IPS DF 4.7 (cell line): ENCODE measurements around the gene DCDC2C.

Source experiments
- DNase-seq: peaks from one replicate; pipeline ENCODE4 v3.0.0-alpha.2; 2013; ENCODE audit warnings: low spot score; ENCODE audit errors: extremely low read depth

The DCDC2C gene

DNA sequence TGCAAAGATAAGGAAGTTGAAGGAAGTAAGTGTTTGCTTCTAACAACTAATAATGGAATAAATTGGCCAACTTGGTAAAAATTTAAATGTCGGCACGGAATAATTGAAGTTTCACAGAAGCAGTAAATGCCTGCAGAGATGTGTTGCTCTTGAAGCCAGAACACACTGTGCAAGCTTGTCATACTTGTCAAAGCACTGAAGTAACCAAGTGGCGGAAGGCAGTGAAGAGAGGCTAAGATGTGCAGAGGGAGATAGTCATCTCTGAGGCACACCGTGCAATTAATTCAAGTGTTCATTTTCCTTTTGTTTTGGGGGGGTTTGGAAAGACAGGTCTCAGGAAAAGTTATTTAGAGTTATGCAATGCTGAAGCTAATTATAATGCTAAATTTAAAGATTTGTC lies 5.2 kb downstream of the DCDC2C start:
- DNase-seq: no peak

DNA sequence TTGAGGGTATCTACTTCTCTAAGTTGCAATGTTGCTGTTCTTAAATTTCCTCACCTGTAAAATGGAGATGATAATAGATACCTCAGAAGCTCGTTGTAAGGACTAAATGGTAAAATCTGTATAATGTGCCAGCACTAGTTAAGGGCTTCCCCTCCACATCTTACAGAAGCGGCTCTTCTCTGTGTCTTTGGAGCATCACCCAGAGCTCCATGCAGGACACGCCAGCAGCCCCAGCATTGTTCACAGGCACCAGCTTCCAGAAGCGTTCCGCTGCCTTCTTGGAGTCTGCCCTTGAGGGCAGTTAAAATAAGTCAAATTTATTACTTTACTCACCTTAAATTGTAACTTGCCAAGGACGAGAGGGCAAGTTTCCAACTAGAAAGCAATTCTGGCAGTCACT lies 5.8 kb downstream of the DCDC2C start:
- no peak for DNase-seq

DNA sequence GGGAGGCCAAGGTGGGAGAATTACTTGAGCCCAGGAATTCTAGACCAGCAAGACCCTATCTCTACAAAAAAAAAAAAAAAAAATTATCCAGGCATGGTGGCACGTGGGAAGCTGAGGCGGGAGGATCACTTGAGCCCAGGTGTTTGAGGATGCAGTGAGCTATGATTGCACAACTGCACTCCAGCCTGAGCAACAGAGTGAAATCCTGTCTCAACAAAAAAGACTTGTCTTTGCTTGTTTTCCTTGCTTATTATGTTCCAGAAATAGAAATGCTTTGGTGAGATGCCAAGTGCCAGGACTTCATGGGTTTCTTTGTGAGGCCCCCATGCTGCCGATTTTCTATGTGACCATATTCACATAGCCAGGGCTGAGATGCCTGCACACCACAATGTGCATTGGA lies 9.0 kb downstream of the DCDC2C start:
- no peak for DNase-seq

DNA sequence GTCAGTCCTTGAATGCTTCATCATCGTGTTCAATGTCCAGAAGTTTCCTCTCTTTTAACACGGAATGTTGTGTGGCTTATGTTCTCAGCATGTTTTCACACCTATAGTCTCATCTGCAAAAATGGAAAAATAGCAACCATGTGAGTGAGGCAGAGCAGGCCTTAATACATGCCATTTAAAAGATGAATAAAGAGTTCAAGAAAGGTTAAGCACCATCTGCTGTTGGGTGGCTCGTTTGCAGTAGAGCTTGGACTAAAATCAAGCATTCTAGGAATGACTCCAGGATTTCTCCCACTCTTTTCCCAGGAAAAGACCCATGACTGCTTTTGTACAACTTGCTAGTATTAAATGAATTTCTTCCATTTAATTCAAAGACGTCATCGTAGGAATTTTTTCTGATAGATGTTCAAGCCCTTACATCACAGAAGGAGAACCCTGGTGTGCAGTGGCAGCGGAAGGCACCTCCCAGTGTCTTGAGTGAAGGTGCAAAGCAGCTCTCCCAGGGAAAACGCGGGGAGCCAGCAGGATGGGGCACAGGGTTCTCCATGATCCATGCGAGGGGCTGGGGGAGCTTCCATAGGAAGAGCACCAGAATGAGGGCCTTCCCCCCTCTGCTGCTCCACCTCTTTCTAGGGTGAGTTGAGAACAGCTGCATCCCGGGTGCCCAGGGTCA lies 9.6 kb downstream of the DCDC2C start:
- DNase-seq: no peak

DNA sequence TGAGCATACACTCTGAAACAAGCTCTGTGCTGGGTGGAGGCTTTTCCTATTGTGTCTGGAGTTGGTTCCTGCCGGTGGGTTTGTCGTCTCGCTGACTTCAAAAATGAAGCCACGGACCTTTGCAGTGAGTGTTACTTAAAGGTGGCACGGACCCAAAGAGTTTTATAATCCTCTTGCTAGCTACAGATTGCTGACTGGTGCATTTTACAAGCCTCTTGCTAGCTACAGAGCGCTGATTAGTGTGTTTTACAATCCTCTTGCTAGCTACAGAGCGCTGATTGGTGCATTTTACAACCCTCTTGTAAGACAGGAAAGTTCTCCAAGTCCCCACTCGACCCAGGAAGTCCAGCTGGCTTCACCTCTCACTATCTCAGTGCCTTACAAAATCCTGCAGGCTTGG lies 15.3 kb downstream of the DCDC2C start:
- no peak for DNase-seq

DNA sequence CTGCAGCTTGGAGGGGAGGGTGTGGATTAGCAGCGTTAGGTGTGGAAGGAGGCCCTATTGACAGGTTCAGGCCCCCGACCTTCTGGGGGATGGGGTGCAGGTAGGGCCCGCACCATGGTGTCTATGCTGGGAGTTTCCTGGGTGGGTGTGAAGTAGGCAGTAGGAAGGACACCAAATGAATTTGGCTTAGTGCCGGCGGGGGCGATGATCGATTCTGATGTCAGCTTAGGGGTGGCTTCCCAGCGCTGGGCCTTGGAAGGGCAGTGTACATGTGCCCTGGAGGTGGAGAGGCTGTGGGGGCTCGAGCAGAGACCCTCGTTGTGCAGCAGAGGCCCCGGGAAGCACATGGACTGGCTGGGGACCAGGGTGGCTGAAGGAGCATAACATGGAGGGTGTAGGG lies 21.6 kb downstream of the DCDC2C start:
- no peak for DNase-seq

DNA sequence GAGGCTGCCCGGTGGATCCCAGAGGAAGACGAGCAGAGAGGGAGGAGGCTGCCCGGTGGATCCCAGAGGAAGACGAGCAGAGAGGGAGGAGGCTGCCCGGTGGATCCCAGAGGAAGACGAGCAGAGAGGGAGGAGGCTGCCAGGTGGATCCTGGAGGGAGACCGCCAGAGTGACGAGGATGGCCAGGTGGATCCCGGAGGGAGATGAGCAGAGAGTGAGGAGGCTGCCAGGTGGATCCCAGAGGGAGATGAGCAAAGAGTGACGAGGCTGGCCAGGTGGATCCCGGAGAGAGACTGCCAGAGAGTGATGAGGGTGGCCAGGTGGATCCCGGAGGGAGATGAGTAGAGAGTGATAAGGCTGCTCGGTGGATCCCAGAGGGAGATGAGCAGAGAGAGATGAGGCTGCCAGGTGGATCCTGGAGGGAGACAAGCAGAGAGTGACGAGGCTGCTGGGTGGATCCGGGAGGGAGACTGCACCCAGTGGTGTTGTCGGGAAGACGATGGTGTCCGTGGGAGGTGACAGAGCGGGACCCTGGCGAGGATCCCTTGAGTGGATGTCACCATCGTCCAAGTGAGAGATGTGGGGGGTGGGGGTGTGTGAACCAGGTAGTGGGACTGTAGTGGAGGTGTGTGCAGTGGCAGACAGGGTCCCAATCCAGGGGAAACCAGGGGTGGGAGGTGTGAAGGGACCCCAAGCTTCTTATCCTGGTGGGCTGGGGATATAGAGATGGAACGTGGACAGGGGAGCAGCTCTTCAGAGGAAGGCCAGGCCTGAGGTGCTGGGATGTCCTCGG lies 22.3 kb downstream of the DCDC2C start:
- no peak for DNase-seq

DNA sequence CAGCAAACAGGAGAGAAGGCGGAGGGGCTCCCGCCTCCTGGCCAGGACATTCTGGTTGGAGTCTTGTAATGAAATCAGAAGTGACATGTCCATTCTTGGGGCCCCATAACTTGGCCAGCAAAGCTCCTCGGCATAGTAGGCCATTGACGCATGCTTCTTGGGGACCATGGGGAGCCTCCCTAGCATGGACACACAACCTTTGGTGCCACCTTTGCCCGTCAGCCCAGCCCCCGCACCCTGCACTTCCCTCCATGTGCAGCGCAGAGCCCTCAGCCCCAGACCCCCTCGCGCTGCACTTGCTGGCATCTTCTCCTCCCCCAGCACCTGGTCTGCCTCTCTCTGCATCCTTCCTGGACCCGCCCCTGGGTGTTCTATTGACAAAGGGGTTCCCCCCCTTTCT lies 23.1 kb downstream of the DCDC2C start:
- no peak for DNase-seq

DNA sequence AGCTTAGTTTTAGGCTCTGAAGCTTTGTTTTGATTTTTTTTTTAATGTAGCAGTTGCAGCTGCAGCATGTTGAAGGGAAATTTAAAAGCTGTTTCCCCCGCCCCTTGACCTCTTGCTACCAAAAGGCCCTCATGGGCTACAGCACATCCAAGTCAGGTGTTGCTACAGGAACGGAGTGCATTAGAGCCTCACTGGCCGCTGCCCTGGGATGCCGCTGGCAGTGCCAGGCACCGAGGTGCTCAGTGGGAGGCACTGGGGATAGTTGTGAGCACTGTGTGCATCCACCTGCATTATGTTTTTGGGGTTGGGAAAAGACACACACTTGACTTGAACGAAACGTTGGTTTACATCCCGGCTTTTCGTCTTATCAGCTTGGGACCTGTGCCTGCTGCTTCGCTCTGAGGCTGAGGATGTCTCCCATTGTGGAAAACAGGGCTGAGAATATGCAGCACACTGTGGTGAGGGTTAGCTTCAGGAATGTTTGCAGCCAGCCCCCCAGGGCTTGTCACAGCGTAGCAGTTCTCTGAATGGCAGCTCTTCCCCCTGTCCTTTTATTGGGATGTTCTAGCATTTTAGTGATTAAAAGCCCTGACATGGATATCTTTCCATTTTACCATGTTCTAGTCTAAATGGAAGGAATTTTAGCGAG lies 24.1 kb downstream of the DCDC2C start:
- DNase-seq: no peak

DNA sequence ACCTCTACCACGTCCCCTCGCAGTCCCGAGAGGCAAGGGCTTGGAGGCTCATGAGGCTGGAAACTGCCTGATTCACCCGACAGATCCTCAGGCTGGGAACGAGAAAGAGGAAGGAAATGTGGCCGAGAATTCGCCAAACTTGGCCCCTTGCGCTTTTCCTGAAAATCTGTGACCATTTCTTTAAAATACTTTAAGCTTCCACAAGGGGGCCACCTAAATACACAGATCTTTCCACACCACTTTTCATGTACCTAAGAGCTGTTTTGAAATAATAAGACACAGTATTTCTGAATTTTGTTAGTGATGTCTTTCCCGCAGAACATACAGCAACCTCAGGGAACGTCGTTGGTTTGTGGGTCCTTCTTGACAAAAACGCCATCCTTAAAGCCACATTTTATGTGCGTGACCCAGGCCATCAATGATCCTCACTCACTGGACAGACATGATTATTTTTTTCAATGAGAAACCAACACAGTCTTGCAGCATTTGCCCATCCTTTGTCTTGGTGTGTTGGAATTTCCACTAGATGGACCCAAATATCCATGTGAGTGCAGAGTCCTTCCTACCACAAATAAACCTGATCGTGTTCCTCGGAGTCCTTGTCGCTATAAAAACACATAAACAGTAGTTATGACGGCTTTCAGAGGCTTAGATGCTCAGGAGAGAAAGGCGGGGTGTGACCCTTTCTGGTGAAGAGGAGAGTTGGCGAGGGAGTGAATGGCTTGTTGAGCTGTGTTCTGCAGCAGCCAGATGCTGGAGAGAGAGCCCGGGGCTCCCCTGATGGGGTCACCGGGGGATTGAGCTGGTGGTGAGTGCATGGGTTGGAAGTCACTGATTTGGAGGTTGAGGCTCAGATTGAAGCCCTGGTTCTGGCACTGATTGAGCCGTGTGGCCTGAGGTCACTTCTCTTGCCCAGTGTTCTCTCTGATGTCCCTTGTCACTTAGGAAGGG lies 25.0 kb downstream of the DCDC2C start:
- no peak for DNase-seq

DNA sequence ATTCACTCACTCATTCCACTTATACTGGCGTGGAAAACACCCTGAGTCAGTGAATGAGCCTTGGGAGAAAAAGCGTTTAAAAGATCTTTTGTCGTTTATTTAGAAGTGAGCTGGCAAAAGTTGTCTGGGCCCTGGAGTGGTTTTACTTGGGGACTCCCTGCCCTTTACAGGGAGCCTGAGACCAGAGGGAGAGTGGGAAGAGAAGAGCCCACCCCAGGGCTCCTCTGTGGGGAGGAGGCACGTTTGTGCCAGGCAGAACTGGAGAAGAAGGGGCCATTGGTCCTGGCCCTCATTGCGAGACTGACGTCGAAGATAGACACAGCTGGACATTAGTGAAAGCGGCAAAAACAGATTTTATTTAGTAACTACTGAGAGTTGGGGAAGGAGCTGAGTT lies 25.7 kb downstream of the DCDC2C start:
- DNase-seq: no peak

DNA sequence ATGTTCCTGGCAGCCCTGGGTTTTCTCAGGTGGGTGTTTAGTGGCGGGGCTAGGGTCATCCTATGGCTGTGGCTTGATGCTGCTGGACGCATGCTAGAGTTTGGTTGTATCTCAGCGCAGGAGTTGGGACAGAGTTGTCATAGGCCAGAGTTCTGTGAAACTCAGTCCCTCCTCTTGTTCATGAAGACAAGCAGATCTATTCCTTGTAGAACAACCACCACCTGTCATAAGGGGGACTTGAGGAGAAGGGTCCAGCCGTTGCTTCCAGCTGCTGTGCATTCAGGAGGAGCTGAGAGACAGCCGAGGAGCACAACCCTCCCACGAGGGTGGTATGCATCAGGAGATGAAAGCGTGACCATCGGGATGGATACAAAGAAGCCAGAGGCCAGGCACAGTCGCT lies 26.4 kb downstream of the DCDC2C start:
- no peak for DNase-seq

DNA sequence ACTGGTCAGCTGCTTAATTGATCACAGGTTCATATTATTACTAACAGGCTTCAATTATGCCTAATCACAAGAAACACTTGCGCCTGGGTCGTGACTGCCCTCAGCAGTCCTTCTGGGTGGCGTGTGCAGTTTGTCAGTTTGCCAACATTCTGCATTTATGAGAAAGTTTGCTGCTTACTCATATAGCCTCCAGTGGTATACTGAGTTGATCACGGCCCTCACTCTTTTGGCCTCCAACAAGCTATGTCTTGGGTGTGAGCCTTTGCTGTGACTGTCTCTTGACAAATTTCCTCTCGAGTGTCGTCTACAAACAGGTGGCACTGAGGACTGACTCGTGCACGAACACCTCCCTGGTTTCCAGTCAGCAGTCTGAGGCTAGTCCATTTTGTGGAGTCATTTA lies 27.3 kb downstream of the DCDC2C start:
- DNase-seq: no peak

DNA sequence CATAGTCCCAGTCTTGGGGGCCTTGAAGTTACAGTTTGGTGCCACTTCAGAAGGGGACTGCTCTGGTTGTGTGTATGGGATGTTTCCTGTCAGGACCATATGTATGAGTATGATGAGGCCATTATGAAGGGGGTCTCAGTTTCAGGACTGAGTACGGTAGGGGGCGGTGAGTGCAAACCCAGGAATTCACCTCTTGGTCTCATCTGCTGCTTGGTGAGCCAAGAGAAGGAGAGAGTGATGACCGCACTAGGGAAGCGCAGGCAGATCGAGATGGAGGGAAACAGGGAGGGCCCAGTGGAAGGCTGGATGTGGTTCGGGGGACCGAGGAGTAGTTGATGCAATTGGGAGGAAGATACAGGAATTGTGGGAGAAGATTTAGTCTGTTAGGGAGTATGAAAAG lies 28.5 kb downstream of the DCDC2C start:
- no peak for DNase-seq

DNA sequence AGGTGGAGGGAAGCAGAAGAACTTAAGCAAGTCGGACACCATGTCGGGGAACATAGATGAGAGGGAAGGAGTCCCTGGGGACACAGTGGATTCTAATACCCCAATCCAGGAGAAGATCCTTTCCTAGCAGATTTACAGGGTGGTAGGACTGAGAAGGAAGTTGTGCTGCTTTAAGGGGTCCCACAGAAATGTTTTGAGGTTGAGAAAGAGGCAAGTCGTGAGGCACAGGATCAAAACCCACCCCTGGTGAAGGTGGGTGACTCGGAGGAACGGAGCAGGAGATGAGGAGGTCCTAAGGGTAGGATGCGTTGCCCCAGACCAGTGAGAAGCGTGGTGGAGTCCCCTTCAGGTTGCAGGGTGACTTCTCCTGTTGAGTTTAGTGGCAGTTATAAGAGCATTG lies 32.7 kb downstream of the DCDC2C start:
- no peak for DNase-seq

DNA sequence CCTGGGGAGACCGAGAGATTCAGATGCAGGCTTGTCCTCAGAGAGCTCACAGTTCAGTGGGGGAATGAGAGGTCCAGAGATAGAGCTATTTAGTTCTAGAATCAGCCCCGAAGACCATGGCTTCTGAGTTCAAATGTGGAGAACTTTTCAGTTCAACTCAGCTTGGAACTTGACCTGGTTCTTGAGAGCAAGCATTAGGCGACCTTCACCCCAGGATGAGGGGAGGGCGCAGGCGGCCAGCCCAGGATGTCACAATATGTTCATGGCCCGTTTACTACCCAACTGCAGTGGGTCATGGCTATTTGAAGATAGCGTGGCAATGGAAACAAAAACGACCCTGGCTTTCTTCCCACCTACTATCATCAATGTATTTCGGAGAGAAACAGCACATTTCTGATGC lies 33.8 kb downstream of the DCDC2C start:
- DNase-seq: no peak

DNA sequence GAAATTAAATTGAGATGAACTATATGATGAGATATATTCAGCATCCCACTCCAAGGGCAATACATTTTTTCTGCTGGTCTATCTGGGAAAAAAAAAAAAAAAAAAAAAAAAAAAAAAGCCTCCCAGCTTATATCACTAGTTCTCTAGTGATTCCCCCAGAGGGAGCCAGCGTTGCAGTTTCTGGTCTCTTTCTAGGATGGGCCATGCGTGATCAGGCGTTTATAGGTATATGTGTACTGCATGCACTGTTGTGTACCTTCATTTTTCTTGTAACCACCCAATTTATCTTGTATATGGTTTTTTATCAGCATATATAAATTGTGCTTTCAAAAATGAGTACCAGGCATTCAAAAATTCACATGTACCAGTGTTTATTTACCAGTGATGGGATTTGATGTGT lies 35.1 kb downstream of the DCDC2C start:
- DNase-seq: no peak

DNA sequence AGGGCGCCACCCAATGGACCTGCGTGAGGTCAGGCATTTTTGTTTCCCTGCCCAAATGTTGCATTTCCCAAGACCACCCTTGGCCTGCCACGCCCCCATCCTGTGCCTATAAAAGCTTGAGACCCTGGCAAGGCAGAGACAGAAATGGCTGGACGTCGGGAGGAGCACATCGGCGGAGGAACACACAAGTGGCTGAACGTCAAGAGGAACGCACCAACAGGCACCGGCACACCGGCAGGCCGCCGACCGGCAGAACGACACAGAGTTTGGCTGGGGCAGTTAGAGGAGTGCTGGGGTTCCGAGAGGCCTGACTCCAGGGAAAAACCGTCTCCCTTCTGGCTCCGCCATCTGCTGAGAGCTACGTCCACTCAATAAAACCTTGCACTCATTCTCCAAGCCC lies 35.9 kb downstream of the DCDC2C start:
- DNase-seq: no peak

DNA sequence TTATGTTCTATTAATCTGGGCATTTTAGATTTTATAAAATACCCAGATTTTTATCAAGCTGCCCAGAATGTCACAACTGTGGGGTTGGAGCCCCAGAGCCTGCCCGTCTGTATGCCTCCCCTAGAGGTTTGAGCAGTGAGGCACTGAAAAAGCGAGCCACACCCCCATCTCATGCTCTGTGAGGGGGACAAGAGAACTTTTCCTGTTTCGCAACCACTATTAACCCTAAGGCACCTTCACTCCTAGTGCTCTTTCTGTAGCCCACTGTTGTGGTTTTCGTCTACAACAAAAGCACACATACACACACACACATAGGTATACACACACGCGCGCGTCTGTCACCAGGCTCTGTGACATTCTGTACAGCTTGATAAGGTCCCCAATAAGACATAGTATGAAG lies 38.0 kb downstream of the DCDC2C start:
- no peak for DNase-seq

DNA sequence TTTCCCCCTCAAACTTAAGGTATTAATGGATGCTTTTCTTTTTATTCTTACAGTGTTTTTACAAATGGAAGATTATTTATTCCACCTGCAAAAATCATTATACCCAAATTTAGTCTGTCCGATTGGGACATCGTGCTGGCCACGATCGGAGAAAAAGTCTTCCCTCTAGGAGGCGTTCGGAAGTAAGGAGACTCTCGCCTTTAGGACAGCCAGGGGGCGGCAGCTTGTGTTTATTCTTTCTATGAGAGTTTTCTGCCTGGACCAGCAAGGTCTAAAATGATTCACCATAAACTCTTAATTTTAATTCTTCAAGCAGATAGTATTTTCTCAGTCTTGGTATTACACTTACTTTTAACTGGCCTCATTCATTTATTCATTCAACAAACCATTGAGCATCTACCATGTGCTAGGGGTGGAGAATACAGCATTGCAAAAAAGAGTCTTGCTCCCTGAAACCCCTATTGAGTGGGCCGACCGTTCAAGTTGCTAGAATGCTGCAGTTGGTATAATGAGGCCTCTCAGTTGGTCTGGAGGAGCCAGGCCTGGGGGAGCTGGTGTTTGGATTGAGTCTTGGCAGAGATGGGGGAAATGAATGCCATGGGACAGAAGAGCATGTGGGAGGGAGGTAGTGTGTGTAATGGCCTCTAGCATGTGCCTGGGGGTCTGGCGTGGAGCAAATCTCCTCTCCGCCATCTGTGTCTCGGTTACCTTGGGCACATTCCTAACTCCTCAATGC lies 38.7 kb downstream of the DCDC2C start:
- no peak for DNase-seq
